H1 (cell line): ENCODE results near the gene FNDC3A. TPM values are rescaled to one million over a fixed set of nuclear protein-coding genes. Genes with fewer than 3 reads are reported as not detected.
A peak's percentile ranks its signal among the peaks of the same experiment; 100 is the strongest.

Experiments used
- CTCF ChIA-PET: fragments of 300-600 bp; sonication (Branson Sonifier 250); formaldehyde crosslinking; loops from one replicate; lab custom pipeline; 2021; ENCODE audit not compliant: partially characterized antibody; lab: Charles Lee
- POLR2A ChIA-PET: fragments of 300-600 bp; sonication (Branson Sonifier 250); formaldehyde crosslinking; loops from one replicate; lab custom pipeline; 2021; ENCODE audit warnings: inconsistent platforms; ENCODE audit not compliant: partially characterized antibody; lab: Charles Lee
- DNase-seq, 2 experiments: peaks; one replicate each; pipeline versions ENCODE4 v3.0.0 to v3.0.0-alpha.2; 2010 to 2022; ENCODE audit warnings: low spot score in 2 of 2, low read depth in 1 of 2, mixed read lengths in 1 of 2
- FAIRE-seq: peaks from 2 replicates; lab custom pipeline; 2011; peaks lifted over from hg19 to GRCh38; lab: Jason Lieb, UNC
- H2AFZ ChIP-seq: 2 replicates; pipeline ENCODE4 v1.8.1; 2012; ENCODE audit warnings: low read length, inconsistent platforms
- H2AK5ac ChIP-seq: 2 replicates; pipeline ENCODE4 v1.6.1; 2013; ENCODE audit warnings: low read depth, low read length
- H2BK120ac ChIP-seq: replicated peaks from 2 replicates; pipeline ENCODE3; 2013; ENCODE audit warnings: low read depth, low read length, inconsistent platforms
- H2BK12ac ChIP-seq: 2 replicates; pipeline ENCODE4 v1.6.1; 2013; ENCODE audit warnings: low read depth, low read length
- H2BK15ac ChIP-seq: 2 replicates; pipeline ENCODE4 v1.6.1; 2013; ENCODE audit warnings: low read length
- H2BK20ac ChIP-seq: 2 replicates; pipeline ENCODE4 v1.6.1; 2013; ENCODE audit warnings: low read length
- H2BK5ac ChIP-seq: 2 replicates; pipeline ENCODE4 v1.6.1; 2013; ENCODE audit warnings: low read depth, low read length
- H3K14ac ChIP-seq: 2 replicates; pipeline ENCODE4 v1.6.1; 2013; ENCODE audit warnings: inconsistent platforms; ENCODE audit not compliant: insufficient read length
- H3K18ac ChIP-seq: 2 replicates; pipeline ENCODE4 v1.6.1; 2013; ENCODE audit warnings: low read length; ENCODE audit errors: extremely low read depth
- H3K23ac ChIP-seq: 2 replicates; pipeline ENCODE4 v1.6.1; 2013; ENCODE audit warnings: inconsistent platforms; ENCODE audit not compliant: insufficient read length
- H3K23me2 ChIP-seq: 2 replicates; pipeline ENCODE4 v1.6.1; 2013; ENCODE audit warnings: low read depth, low read length
- H3K27ac ChIP-seq: 2 replicates; pipeline ENCODE4 v1.6.1; 2011; ENCODE audit warnings: low read depth, low read length, inconsistent platforms
- H3K27me3 ChIP-seq, 4 experiments: replicated peaks in 1 of 4; 1 replicate in 1 of 4; 2 replicates in 3 of 4; pipeline versions ENCODE4 v1.6.1 to v1.8.1; 2011 to 2013; ENCODE audit warnings: low read length in 3 of 4, mild to moderate bottlenecking in 3 of 4, inconsistent platforms in 2 of 4, mixed read lengths in 2 of 4, moderate library complexity in 1 of 4; ENCODE audit not compliant: control insufficient read depth in 3 of 4, insufficient read depth in 3 of 4; ENCODE audit errors: extremely low read depth in 1 of 4
- H3K36me3 ChIP-seq, 4 experiments: 2 replicates each; pipeline versions ENCODE4 v1.6.1 to v1.8.1; 2011 to 2013; ENCODE audit warnings: mild to moderate bottlenecking in 4 of 4, low read length in 3 of 4, moderate library complexity in 2 of 4, control low read depth in 1 of 4, inconsistent platforms in 1 of 4; ENCODE audit not compliant: insufficient read depth in 4 of 4, control insufficient read depth in 2 of 4
- H3K4ac ChIP-seq: replicated peaks from 2 replicates; pipeline ENCODE3; 2013; ENCODE audit warnings: low read length, low read depth, mixed read lengths, inconsistent platforms; ENCODE audit not compliant: insufficient read length
- H3K4me1 ChIP-seq, 4 experiments: replicated peaks in 1 of 4; 1 replicate in 1 of 4; 2 replicates in 3 of 4; pipeline versions ENCODE4 v1.6.1 to v1.8.1; 2011 to 2013; ENCODE audit warnings: low read length in 3 of 4, inconsistent platforms in 2 of 4, mixed read lengths in 1 of 4; ENCODE audit not compliant: insufficient read depth in 4 of 4, control insufficient read depth in 3 of 4
- H3K4me2 ChIP-seq, 2 experiments: 2 replicates each; pipeline versions ENCODE4 v1.6.1 to v1.8.1; 2011 to 2013; ENCODE audit warnings: low read depth in 2 of 2, low read length in 2 of 2, control low read depth in 1 of 2, inconsistent platforms in 1 of 2, mild to moderate bottlenecking in 1 of 2; ENCODE audit not compliant: insufficient read depth in 1 of 2
- H3K4me3 ChIP-seq, 4 experiments: fragments of 200-600, 300-600 bp in 1 of 4; sonication (generic), shearing (Covaris generic), sonication (Bioruptor Twin) in 1 of 4; 2 replicates each; pipeline versions ENCODE4 v1.5.1 to v1.8.1; 2011 to 2016; ENCODE audit warnings: low read length in 4 of 4, low read depth in 3 of 4, control low read depth in 2 of 4, inconsistent platforms in 2 of 4, mild to moderate bottlenecking in 2 of 4, mixed read lengths in 1 of 4, moderate library complexity in 1 of 4; ENCODE audit not compliant: insufficient read depth in 2 of 4; ENCODE audit errors: extremely low read depth in 1 of 4
- H3K56ac ChIP-seq: replicated peaks from 2 replicates; pipeline ENCODE3; 2013; ENCODE audit warnings: low read depth, mild to moderate bottlenecking, mixed read lengths, low read length, inconsistent platforms; ENCODE audit not compliant: insufficient read length
- H3K79me1 ChIP-seq: 2 replicates; pipeline ENCODE4 v1.6.1; 2013; ENCODE audit warnings: low read depth, low read length, control low read depth
- H3K79me2 ChIP-seq, 2 experiments: 2 replicates each; pipeline versions ENCODE4 v1.6.1 to v1.8.1; 2012 to 2013; ENCODE audit warnings: low read length in 2 of 2, mild to moderate bottlenecking in 2 of 2, inconsistent platforms in 1 of 2; ENCODE audit not compliant: insufficient read depth in 2 of 2, control insufficient read depth in 1 of 2
- H3K9ac ChIP-seq, 4 experiments: replicated peaks in 1 of 4; 1 replicate in 1 of 4; 2 replicates in 3 of 4; pipeline versions ENCODE4 v1.6.1 to v1.8.1; 2011 to 2013; ENCODE audit warnings: low read depth in 3 of 4, low read length in 3 of 4, control low read depth in 2 of 4, mild to moderate bottlenecking in 2 of 4, moderate library complexity in 2 of 4, inconsistent platforms in 1 of 4; ENCODE audit errors: extremely low read depth in 1 of 4
- H3K9me3 ChIP-seq, 2 experiments: 2 replicates each; pipeline versions ENCODE4 v1.6.1 to v1.8.1; 2012 to 2013; ENCODE audit warnings: mild to moderate bottlenecking in 2 of 2, moderate library complexity in 2 of 2, control low read depth in 1 of 2, inconsistent platforms in 1 of 2, low read depth in 1 of 2, low read length in 1 of 2, mixed read lengths in 1 of 2; ENCODE audit not compliant: insufficient read depth in 2 of 2
- H4K20me1 ChIP-seq, 2 experiments: replicated peaks in 1 of 2; 2 replicates each; pipeline versions ENCODE3 to v1.8.1; 2011 to 2013; ENCODE audit warnings: inconsistent platforms in 2 of 2, low read length in 2 of 2, mild to moderate bottlenecking in 1 of 2; ENCODE audit not compliant: insufficient read depth in 2 of 2, control insufficient read depth in 1 of 2
- H4K5ac ChIP-seq: 2 replicates; pipeline ENCODE4 v1.6.1; 2013; ENCODE audit warnings: low read length, low read depth, mixed read lengths, inconsistent platforms; ENCODE audit not compliant: insufficient read length
- H4K8ac ChIP-seq: 2 replicates; pipeline ENCODE4 v1.8.0; 2013; ENCODE audit warnings: mild to moderate bottlenecking, moderate library complexity, low read length, inconsistent platforms; ENCODE audit not compliant: insufficient read depth; ENCODE audit errors: extremely low read depth
- H4K91ac ChIP-seq: replicated peaks from 2 replicates; pipeline ENCODE3; 2013; ENCODE audit warnings: low read length, mixed read lengths, inconsistent platforms; ENCODE audit not compliant: insufficient read length
- ATF2 ChIP-seq: IDR thresholded peaks from 2 replicates; pipeline ENCODE4 v1.6.1; 2012; ENCODE audit warnings: low read length, inconsistent platforms
- POLR2AphosphoS5 ChIP-seq: IDR thresholded peaks from 2 replicates; pipeline ENCODE4 v1.6.1; 2011; ENCODE audit warnings: low read depth, low read length
- SIRT6 ChIP-seq: IDR thresholded peaks from one replicate; pipeline ENCODE4 v1.7.1; 2012; ENCODE audit warnings: low read length, inconsistent platforms
- TAF7 ChIP-seq: optimal IDR thresholded peaks from 2 replicates; pipeline ENCODE3; 2011; ENCODE audit warnings: low read depth, mild to moderate bottlenecking, inconsistent platforms, low read length, moderate library complexity, borderline replicate concordance
- ZNF274 ChIP-seq: IDR thresholded peaks from 2 replicates; pipeline ENCODE4 v1.7.0; 2012; ENCODE audit warnings: low read length, borderline replicate concordance; ENCODE audit errors: extremely low read depth
- WGBS, 2 experiments: shearing (Covaris generic) in 1 of 2; methylation state at CpG; one replicate each; pipeline versions ENCODE4 v1.1.6 to v1.1.7; 2013 to 2015; ENCODE audit warnings: low lambda C conversion rate in 2 of 2, mixed read lengths in 2 of 2, inconsistent platforms in 1 of 2, low coverage in 1 of 2, missing lambda C conversion rate in 1 of 2; ENCODE audit not compliant: insufficient replicate concordance in 2 of 2, insufficient coverage in 1 of 2, insufficient read length in 1 of 2; ENCODE audit errors: extremely low coverage in 1 of 2, missing lambda C conversion rate in 1 of 2; 5-methylcytosine and 5-hydroxymethylcytosine counted together
- polyA plus RNA-seq, 7 experiments: library from polyadenylated mRNA; depleted of rRNA in 3 of 7; stranded (reverse) in 5 of 7; unstranded in 2 of 7; fragments of >200 nt in 5 of 7; fragments of 200-250 nt in 2 of 7; gene quantifications; 1 replicate in 5 of 7; 2 replicates in 1 of 7; 4 replicates in 1 of 7; pipeline versions ENCODE4 v1.2.1 to v1.2.3, GENCODE V29; 2011 to 2013; ENCODE audit warnings: missing spikeins in 2 of 7, mixed read lengths in 2 of 7
- total RNA-seq: library from RNA; stranded (reverse); fragmentation: NEBNext Ultra II Directional; extraction: Animal tissue kit (Norgen Biotek cat#: 25700); gene quantifications from 2 replicates; pipeline ENCODE4 v1.2.1, GENCODE V29; 2021
- TF ChIP-seq, protein P1 (sequence below): IDR thresholded peaks from 2 replicates; pipeline ENCODE4 v1.6.1; 2011; ENCODE audit warnings: low read depth, mild to moderate bottlenecking, low read length; ENCODE audit not compliant: insufficient read depth

Gene FNDC3A
- total and polyA plus RNA-seq, 2 of the 8 experiments (the other 6 are each of a cell fraction or from before 2014, with no cell fraction given) = 14.6 to 26.0 TPM

DNA sequence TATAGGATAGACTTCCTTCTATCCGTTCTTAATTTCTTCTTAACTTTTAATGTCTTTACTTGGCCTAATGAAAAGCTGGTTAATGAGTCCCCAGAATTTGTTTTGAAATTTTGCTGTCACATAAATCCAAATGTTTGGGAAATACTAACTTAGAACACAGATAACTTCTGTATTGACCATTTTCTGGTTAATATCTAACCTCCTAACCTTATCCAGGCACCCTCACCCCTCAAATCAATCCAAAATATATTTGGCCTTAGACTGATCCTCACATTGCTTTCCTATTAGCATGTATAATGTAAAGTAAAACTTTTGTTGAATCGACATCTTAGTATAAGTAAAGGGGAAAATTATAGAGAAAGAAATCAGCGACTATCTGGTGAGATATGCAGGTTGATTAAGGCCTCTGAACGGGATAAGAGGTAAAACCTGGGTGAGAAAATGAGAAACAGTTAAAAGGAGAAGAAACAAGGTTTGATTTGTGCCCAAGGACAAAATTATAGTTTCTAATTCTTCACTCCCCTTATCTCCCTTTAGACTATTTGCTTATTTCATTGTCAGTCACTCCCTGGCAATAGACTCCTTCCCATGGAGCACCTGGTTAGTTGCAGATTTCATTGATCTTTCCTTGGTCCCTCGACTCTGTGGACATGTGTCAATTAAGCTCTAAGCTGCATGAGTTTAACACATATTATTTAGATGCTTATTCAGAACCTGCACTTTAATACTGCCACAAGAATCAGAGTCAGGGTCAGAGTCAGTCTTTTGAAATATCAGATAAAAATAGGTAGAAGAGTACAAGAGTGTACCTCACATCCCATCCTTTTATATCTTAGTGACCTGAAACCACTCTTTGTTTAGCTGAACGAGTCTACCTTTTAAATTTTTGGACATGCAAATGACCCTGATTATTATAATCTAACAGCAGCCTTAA lies 125.2 kb downstream of the FNDC3A start:
- no peak for FAIRE-seq
- WGBS, 2 experiments = 88% methylated on average over 6 of the region's 6 CpGs; no CpG with 5 or more reads in 1 of the 2 experiments
- TF ChIP-seq ATF2 (no peak), SIRT6 (no peak), POLR2AphosphoS5 (no peak), TAF7 (no peak), ZNF274 (no peak)
- TF ChIP-seq, protein P1, sequence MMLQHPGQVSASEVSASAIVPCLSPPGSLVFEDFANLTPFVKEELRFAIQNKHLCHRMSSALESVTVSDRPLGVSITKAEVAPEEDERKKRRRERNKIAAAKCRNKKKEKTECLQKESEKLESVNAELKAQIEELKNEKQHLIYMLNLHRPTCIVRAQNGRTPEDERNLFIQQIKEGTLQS = no peak

More for the DNA sequence above, 125.2 kb downstream of the FNDC3A start:
- H4K5ac ChIP-seq = no peak overlapping the region
- H3K79me2 ChIP-seq = no peaks in the 10 kb centered on the region
- H2BK5ac ChIP-seq = no peak overlapping the region
- no peak overlapping the region for H2AK5ac ChIP-seq
- no peaks in the 10 kb centered on the region for H3K9me3 ChIP-seq
- ChIA-PET CTCF (interaction anchor here (0.6 to 1.1 kb wide), 5 partner anchors 10 to 506 kb away, joined by 3 to 4 read pairs (median 3); no protein-coding TSS in a partner anchor), POLR2A (interaction anchor here (0.6 kb wide), 1 partner anchor 13 kb away, joined by 3 read pairs; no protein-coding TSS in a partner anchor)
- H3K4ac ChIP-seq = no peak overlapping the region
- H3K27me3 ChIP-seq = no peaks in the 10 kb centered on the region
- no peak overlapping the region for H2BK12ac ChIP-seq
- no peak overlapping the region for H2BK15ac ChIP-seq
- no peak overlapping the region for H3K14ac ChIP-seq
- H3K56ac ChIP-seq = no peak overlapping the region
- H2BK120ac ChIP-seq = no peak overlapping the region
- no peaks in the 10 kb centered on the region for H4K20me1 ChIP-seq
- DNase-seq = no peak
- H3K36me3 ChIP-seq = no peaks in the 10 kb centered on the region
- no peaks in the 10 kb centered on the region for H3K23me2 ChIP-seq
- H3K79me1 ChIP-seq = no peaks in the 10 kb centered on the region
- no peak overlapping the region for H2AFZ ChIP-seq
- no peak overlapping the region for H3K27ac ChIP-seq
- no peak overlapping the region for H4K91ac ChIP-seq
- no peak overlapping the region for H2BK20ac ChIP-seq
- no peak overlapping the region for H3K18ac ChIP-seq
- H4K8ac ChIP-seq = no peak overlapping the region
- H3K4me2 ChIP-seq = no peak overlapping the region
- H3K23ac ChIP-seq = no peak overlapping the region
- H3K9ac ChIP-seq = peak overlapping the region in 1 of 4 experiments; percentile 34; a peak in 1 of 7 replicates
- H3K4me3 ChIP-seq = no peak overlapping the region
- no peaks in the 10 kb centered on the region for H3K4me1 ChIP-seq
